LNCaP clone FGC (cell line): ENCODE measurements around the gene AURKA.

Experiments
- DNase-seq: peaks from one replicate; pipeline ENCODE4 v3.0.0-alpha.2; 2011; ENCODE audit warnings: low read depth
- H3K4me3 ChIP-seq: 2 replicates; pipeline ENCODE4 v1.5.1; 2011; ENCODE audit warnings: mild to moderate bottlenecking, low read depth, low read length, control low read depth
- TF ChIP-seq, protein P1 (sequence below): IDR thresholded peaks from 2 replicates; pipeline ENCODE4 v1.5.1; 2012; ENCODE audit warnings: mild to moderate bottlenecking; ENCODE audit not compliant: control insufficient read depth, insufficient read depth; ENCODE audit errors: extremely low read depth

The AURKA gene

DNA sequence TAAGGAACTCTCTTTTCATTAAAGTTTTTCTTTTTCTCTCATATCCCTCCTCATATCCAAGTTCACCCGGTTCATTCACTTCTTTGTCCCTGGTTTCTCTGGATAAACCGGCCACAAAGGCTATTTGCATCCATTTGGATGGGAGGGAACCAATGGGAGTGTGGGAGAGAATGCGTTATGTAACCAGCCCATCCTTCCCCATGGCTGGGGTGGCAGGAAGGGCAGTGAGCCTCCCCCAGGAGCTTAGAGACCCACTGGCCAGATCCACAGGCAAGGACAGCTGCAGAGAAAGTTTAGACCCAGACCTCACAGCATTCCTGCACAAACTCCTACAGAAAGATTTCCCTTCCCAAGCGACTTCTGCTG lies 30.8 kb upstream of the AURKA start:
- no peak overlapping the region for H3K4me3 ChIP-seq
- TF ChIP-seq, protein P1, sequence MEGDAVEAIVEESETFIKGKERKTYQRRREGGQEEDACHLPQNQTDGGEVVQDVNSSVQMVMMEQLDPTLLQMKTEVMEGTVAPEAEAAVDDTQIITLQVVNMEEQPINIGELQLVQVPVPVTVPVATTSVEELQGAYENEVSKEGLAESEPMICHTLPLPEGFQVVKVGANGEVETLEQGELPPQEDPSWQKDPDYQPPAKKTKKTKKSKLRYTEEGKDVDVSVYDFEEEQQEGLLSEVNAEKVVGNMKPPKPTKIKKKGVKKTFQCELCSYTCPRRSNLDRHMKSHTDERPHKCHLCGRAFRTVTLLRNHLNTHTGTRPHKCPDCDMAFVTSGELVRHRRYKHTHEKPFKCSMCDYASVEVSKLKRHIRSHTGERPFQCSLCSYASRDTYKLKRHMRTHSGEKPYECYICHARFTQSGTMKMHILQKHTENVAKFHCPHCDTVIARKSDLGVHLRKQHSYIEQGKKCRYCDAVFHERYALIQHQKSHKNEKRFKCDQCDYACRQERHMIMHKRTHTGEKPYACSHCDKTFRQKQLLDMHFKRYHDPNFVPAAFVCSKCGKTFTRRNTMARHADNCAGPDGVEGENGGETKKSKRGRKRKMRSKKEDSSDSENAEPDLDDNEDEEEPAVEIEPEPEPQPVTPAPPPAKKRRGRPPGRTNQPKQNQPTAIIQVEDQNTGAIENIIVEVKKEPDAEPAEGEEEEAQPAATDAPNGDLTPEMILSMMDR, result no peak
- DNase-seq, result no peak

DNA sequence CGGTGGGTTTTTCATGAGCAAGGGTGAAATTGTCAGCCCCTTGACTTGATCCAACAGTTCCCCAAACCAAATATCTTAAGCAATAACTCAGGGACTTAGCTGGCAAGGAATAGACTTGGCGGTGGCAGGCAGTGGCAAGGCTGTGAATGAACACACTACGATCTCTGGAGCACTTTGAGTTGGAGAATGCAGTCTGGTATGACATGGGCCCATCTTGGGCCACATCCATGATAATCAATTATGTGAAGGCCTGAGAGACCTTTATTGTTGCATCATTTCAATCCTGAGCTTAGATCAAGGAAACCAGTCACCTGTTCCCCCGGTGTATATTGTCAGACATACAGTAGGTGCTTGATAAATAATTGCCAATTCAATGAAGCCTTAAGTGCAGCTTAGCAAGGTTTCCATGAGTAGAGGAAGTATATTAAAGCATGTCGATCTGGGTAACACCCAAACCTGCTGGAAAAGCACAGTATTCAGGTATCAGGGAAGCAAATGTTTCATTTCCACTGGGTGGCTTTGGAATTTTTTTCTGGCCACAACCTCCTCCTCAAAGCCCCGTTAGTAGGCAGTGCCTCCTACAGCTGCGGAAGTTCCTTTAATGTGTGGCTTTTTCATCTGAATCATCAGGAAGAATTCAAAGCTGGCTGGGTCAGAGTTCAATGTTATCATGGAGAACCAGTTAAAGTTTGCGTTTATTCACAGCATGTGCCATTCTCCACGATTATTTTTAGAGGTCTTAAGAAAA lies 30.2 kb upstream of the AURKA start:
- no peak overlapping the region for H3K4me3 ChIP-seq
- no peak for DNase-seq
- TF ChIP-seq, protein P1, result no peak

DNA sequence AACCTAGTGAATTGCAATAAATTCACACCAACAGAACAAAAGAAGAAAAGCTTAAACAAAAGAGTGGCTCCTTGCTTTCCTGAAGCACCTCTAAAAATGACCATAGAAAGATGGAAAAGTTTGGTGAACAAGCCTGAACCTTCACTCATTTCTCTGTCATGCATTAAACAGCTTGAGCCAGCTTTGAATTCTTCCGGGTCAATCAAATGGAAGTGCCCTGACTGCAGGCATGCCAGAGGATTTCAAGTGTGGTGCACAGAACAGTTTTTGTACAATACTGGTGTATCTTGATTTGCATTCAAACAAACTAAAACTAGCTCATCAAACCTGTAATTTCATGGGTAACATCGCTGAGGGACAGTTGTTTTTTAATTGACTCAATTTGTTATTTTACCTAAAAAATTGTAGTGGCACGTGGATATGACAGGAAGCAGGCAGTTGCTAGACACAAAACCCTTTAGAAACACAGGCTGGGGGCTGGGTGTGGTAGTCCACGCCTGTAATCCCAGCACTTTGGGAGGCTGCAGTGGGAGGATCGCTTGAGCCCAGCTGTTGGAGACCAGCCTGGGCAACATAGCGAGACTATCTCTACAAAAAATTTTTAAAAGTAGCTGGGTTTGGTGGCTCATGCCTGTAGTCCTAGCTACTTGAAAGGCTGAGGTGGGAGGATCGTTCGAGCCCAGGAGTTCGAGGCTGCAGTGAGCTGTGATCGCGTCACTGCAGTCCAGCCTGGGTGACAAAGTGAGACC lies 29.1 kb upstream of the AURKA start:
- H3K4me3 ChIP-seq, result no peak overlapping the region
- DNase-seq, result no peak
- TF ChIP-seq, protein P1, result no peak

DNA sequence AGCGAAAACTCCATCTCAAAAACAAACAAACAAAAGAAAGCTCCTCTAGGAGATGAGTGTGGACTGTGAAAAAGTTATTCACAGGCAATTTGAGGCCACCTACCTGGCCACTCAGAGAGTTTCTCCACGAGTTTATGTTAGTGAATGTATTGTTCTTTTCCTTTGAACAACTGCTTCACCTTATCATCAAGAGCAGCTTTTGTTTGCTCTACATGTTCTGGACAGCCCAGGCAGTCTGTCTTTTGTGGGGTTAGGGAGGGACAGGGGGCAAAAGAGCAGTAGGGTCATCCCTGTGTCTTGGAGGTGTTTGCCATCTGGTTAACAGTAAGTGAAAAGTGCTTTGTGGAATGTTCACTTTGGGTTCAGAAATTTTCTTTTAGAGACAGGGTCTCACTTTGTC lies 28.0 kb upstream of the AURKA start:
- H3K4me3 ChIP-seq, result no peak overlapping the region
- TF ChIP-seq, protein P1, result no peak
- DNase-seq, result no peak

- TF ChIP-seq, protein P1, result no peak
- no peak overlapping the region for H3K4me3 ChIP-seq
- peak; percentile 6 for DNase-seq
Measured at GRCh38 chr20:56418385-56418861, 26.4 kb upstream of the AURKA start.

- no peak for DNase-seq
- no peak overlapping the region for H3K4me3 ChIP-seq
- TF ChIP-seq, protein P1, result no peak
Measured at GRCh38 chr20:56417911-56418310, 25.9 kb upstream of the AURKA start.
